Body of pancreas (tissue), 4 donors: Measurements from ENCODE around the gene FXYD3.

Experiments used
- POLR2A ChIP-seq, 3 donors: fragments of 450-650 bp; IDR thresholded peaks; one replicate each; pipeline ENCODE4 v1.6.1; 2016; ENCODE audit warnings: antibody characterized with exemption in 3 of 3, mild to moderate bottlenecking in 2 of 3
- TF ChIP-seq, protein P1 (sequence below), 7 experiments: fragments of 450-650 bp in 4 of 7; fragments of 200-600 bp in 3 of 7; sonication (generic) in 3 of 7; IDR thresholded peaks; one replicate each; pipeline ENCODE4 v1.5.1; 2016 to 2019; ENCODE audit warnings: antibody characterized with exemption in 7 of 7

DNA sequence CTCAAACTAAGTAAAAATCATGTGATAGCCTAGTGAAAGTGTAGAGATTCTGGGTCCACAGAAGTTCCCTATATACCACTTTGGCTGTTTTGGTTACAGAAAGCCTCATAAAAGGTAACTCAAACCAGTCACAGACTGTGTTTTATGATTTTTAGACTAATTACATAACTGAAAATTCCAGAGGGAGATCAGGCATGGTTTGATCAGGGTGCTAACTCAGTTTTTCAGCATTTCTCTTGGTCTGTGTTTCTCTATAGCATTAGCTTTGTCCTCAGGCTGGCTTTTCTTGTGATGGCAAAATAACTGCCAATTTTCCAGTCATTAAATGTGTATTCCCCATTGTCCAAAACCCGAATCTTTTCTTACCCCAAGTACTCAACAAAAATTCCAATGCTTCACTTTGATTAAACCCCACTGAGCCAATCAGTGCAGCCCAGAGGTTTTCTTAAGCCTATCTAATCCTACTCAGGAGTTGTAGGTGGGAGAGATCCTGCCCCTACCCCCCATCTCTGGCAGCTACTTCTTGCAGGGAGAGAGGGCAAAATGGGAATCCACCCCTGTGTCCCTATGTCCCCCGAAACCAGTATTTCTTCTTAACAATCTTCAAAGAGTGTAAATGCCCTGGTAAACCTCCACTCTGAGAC lies 8.6 kb upstream of the FXYD3 start:
- TF ChIP-seq, protein P1, sequence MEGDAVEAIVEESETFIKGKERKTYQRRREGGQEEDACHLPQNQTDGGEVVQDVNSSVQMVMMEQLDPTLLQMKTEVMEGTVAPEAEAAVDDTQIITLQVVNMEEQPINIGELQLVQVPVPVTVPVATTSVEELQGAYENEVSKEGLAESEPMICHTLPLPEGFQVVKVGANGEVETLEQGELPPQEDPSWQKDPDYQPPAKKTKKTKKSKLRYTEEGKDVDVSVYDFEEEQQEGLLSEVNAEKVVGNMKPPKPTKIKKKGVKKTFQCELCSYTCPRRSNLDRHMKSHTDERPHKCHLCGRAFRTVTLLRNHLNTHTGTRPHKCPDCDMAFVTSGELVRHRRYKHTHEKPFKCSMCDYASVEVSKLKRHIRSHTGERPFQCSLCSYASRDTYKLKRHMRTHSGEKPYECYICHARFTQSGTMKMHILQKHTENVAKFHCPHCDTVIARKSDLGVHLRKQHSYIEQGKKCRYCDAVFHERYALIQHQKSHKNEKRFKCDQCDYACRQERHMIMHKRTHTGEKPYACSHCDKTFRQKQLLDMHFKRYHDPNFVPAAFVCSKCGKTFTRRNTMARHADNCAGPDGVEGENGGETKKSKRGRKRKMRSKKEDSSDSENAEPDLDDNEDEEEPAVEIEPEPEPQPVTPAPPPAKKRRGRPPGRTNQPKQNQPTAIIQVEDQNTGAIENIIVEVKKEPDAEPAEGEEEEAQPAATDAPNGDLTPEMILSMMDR (IDR thresholded peaks at IDR 0.05): no peak
- TF ChIP-seq POLR2A (IDR thresholded peaks at IDR 0.05): no peak
